ENCODE results near the gene MFAP5.

DNA sequence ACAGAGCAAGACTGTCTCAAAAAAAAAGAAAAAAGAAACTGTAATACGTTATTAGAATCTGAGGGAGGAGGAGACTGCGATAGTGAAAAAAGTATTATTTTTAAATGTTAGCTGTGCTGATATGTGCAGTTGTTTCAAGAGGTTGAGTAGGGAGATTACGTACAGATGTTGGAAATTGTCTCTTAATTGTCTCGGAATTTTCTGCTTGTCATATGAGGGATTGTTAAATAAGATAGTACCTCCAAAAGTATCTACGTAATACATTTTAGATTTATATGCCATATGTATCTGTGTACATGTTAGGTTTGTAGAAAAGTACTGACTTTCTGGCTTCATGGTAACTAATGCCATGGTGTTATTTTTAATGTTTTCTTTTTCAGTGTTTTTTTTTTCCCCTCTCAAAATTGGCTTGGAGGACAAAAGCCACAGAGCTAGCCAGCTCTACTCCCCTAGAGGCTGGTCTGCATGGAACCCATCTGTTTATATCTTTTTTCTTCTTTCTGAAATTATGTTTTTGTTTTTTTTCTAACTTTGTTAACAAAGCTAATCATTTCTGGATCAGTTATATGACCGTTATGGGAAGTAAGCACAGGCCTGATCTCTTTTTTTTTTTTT, 38.5 kb upstream of the MFAP5 start:
- TF ChIP-seq CTCF (IDR thresholded peaks at IDR 0.05) (no peak), POLR2AphosphoS5 (IDR thresholded peaks at IDR 0.05) (no peak)
